GM12872 (cell line): Measurements from ENCODE around the gene PHRF1.

Source experiments
- CTCF ChIP-seq: IDR thresholded peaks from 3 replicates; pipeline ENCODE4 v1.5.1; 2011; ENCODE audit warnings: low read depth, mild to moderate bottlenecking, low read length, moderate library complexity; ENCODE audit not compliant: insufficient read depth

Gene PHRF1

DNA sequence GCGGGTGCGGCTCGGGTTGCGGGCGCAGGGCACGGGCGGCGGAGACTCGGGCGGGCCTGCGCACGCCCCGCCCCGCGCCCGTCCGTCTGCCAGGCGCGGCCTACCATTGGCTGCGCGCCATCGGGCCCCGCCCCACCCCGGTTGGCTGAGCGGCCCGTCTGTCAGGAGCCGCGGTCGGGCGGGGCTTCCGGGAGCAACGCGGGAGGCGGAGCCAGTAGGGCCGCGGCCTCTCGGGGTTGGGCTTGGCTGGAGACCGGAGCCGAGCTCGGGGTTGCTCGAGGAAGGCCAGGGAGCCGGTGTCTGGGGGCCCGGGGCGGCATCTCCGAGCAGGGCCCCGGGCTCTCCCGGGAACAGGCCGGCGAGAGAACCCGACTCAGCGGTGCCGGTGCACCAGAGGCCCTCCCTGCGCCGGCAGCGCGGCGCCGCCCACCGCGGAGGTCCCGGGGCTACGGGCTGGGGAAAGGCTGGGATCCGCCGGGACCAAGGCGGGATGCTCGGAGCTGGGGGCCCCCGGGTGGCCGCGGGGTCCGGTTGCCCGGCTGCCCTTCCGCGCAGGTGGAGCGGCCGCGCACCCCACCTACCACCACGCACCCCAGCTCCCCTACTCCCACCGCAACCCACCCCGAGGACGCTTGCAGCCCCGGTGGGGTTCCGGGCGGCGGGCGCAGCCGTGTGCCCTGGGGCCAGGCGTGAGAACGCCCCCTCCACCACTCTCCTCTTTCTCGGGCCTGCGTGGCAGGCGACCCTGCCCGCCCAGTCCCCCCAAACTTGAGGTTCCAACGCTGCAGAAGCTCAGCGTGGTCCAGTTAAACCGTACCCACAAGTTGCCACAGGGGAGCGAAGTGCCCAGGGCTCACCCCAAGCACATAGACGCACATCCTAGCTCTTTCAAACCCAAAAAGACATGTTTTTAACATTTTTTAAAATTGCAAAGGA, 40.5 kb upstream of the PHRF1 start, which contains the start of gene HRAS:
TSS of gene HRAS (minus strand) at position 58 of the 936 bp plus-strand sequence.
- TF ChIP-seq CTCF, result no peak

- TF ChIP-seq CTCF, result no peak
Observed at GRCh38 chr11:536841-537621, 39.2 kb upstream of the PHRF1 start, which contains the start of gene LRRC56. Gene LRRC56, plus strand, starts transcription at chr11:537527. Its CDS starts 3,158 bp downstream, at chr11:540685.

DNA sequence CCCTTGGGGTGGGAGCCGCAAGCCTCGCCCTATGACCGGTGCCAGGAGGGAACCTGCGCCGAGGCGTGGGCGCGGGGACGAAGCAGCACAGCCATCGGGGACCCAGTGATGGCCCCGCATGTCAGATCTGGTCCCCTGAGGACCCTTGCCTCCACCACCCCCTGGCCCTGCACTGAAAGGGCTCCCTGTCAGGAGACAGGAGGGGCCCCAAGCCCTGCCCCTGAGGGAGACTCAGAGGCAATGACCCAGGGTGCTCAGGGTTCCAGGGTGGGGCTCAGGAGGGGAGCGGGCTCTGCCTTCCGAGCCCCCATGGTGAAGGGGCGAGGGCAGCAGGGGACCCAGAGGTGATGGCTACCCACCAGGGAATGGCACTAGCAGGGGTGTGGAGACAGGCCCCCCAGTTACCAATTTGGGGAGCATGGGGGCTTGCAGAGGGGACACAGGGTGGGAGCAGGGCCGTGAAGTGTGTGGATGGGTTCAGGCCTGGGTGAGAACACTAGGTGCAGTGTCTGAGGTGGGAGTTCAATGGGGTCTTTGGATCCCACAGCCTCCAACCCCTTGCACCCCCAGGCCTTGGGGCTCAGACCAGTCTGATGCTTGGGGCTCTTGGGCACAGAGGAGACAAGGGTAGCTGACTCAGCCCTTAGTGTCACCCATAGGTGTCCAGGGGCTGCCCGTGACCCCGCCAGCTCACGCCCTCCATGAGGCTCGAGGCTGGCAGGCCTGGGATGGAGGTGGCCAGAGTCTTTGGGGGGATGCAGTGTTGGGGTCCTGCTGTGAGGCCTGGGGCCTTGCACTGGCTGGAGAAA, 38.4 kb upstream of the PHRF1 start:
- no peak for TF ChIP-seq CTCF

GRCh38 chr11:538431-539051, 37.7 kb upstream of the PHRF1 start:
- no peak for TF ChIP-seq CTCF

DNA sequence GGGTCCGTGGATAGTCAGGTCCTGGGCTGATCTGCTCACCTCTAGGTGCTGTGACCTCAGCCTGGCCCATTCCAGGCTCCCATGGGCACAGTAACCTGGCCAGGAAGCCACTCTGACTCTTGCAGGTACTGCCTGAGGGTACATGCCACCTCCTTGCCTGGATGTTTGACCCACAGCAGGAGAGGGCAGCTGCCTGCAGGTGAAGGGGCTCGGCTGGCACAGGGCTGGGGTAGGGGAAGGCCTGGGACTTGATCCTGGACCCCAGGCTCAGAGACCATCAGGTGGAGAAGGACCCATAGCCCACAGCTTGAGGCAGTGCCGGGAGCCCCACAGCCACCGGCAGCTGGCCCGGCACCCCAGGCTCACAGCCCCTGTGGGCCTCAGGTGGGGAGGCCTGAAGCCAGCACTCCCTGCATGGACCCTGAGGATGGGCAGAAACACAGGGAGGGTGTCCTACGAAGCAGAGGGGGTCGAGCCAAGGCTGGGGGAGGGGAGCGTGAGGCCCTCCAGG, 36.2 kb upstream of the PHRF1 start:
- no peak for TF ChIP-seq CTCF

GRCh38 chr11:540583-541432, 35.5 kb upstream of the PHRF1 start:
- TF ChIP-seq CTCF, result no peak
